SIG-M5 treated with dmso at 0.1 percent for 504 hours (cell line): ENCODE results near the gene DSCAML1.

Experiments
- DNase-seq: peaks from one replicate; lab custom pipeline; 2025; ENCODE audit not compliant: unreplicated experiment; lab: John Stamatoyannopoulos, UW

Gene DSCAML1

GRCh38 chr11:117591316-117592039, 205.5 kb downstream of the DSCAML1 start:
- no peak for DNase-seq

- no peak for DNase-seq
Observed at GRCh38 chr11:117589063-117589462, 208.0 kb downstream of the DSCAML1 start.

GRCh38 chr11:117588166-117588810, 208.7 kb downstream of the DSCAML1 start:
- no peak for DNase-seq

GRCh38 chr11:117587416-117587815, 209.6 kb downstream of the DSCAML1 start:
- DNase-seq = no peak

GRCh38 chr11:117586392-117586791, 210.6 kb downstream of the DSCAML1 start:
- DNase-seq = no peak

GRCh38 chr11:117585631-117586030, 211.4 kb downstream of the DSCAML1 start:
- no peak for DNase-seq

GRCh38 chr11:117584056-117584830, 212.8 kb downstream of the DSCAML1 start:
- DNase-seq = no peak

- DNase-seq = no peak
Observed at GRCh38 chr11:117583063-117583801, 213.8 kb downstream of the DSCAML1 start.

- no peak for DNase-seq
Observed at GRCh38 chr11:117582433-117582832, 214.6 kb downstream of the DSCAML1 start.

- DNase-seq = no peak
Observed at GRCh38 chr11:117580866-117581265, 216.2 kb downstream of the DSCAML1 start.

GRCh38 chr11:117579161-117579560, 217.9 kb downstream of the DSCAML1 start:
- DNase-seq = no peak

- DNase-seq = no peak
Observed at GRCh38 chr11:117575856-117576255, 221.2 kb downstream of the DSCAML1 start.

GRCh38 chr11:117574551-117574950, 222.5 kb downstream of the DSCAML1 start:
- DNase-seq = no peak

- no peak for DNase-seq
Observed at GRCh38 chr11:117573326-117573725, 223.7 kb downstream of the DSCAML1 start.

- DNase-seq = no peak
Observed at GRCh38 chr11:117572671-117573070, 224.3 kb downstream of the DSCAML1 start.

- no peak for DNase-seq
Observed at GRCh38 chr11:117572129-117572528, 224.9 kb downstream of the DSCAML1 start.

GRCh38 chr11:117570701-117571100, 226.3 kb downstream of the DSCAML1 start:
- no peak for DNase-seq

- DNase-seq = no peak
Observed at GRCh38 chr11:117569911-117570310, 227.1 kb downstream of the DSCAML1 start.

- no peak for DNase-seq
Observed at GRCh38 chr11:117565709-117566108, 231.3 kb downstream of the DSCAML1 start.

- no peak for DNase-seq
Observed at GRCh38 chr11:117564321-117564720, 232.7 kb downstream of the DSCAML1 start.

GRCh38 chr11:117563556-117563955, 233.5 kb downstream of the DSCAML1 start:
- DNase-seq = no peak
